Ascending aorta (tissue), 2 donors: ENCODE data around the gene DAO. TPM values are rescaled to one million over a fixed set of nuclear protein-coding genes. Genes with fewer than 3 reads are reported as not detected.

ENCODE experiments used
- DNase-seq, 2 donors: peaks; one replicate each; pipeline ENCODE4 v3.0.0-alpha.2; 2019; ENCODE audit warnings: low spot score in 2 of 2
- H3K27ac ChIP-seq, 2 donors: fragments of 200-600 bp; sonication (generic); one replicate each; pipeline ENCODE4 v1.5.1; 2016 to 2017; ENCODE audit warnings: mild to moderate bottlenecking in 1 of 2
- H3K27me3 ChIP-seq: fragments of 200-600 bp; sonication (generic); one replicate; pipeline ENCODE4 v1.5.1; 2017
- H3K36me3 ChIP-seq, 2 donors: fragments of 200-600 bp; sonication (generic); one replicate each; pipeline ENCODE4 v1.5.1; 2016
- H3K4me1 ChIP-seq, 2 donors: fragments of 200-600 bp; sonication (generic); one replicate each; pipeline ENCODE4 v1.5.1; 2016 to 2017; ENCODE audit warnings: mild to moderate bottlenecking in 1 of 2
- H3K4me3 ChIP-seq, 2 donors: fragments of 200-600 bp; sonication (generic); one replicate each; pipeline ENCODE4 v1.5.1; 2016 to 2017; ENCODE audit warnings: mild to moderate bottlenecking in 1 of 2
- H3K9me3 ChIP-seq, 2 donors: fragments of 200-600 bp; sonication (generic); one replicate each; pipeline ENCODE4 v1.5.1; 2016
- intact Hi-C: fragments of 100-400 bp; cut with DNase I; formaldehyde crosslinking; loops from one replicate; pipeline ENCODE4 v1.15.1; 2023
- total RNA-seq: library from RNA; depleted of rRNA; stranded (reverse); fragments of >200 nt; gene quantifications from one replicate; pipeline ENCODE4 v1.1.0, GENCODE V29; 2016
- TF ChIP-seq, protein P1 (sequence below), 3 experiments: fragments of 200-600 bp in 2 of 3; fragments of 450-650 bp in 1 of 3; sonication (generic) in 2 of 3; IDR thresholded peaks; one replicate each; pipeline ENCODE4 v1.5.1; 2016 to 2019; ENCODE audit warnings: antibody characterized with exemption in 3 of 3, mild to moderate bottlenecking in 1 of 3, moderate library complexity in 1 of 3

DAO gene
- total RNA-seq, 1 donor from 2014 or later, result not detected

DNA sequence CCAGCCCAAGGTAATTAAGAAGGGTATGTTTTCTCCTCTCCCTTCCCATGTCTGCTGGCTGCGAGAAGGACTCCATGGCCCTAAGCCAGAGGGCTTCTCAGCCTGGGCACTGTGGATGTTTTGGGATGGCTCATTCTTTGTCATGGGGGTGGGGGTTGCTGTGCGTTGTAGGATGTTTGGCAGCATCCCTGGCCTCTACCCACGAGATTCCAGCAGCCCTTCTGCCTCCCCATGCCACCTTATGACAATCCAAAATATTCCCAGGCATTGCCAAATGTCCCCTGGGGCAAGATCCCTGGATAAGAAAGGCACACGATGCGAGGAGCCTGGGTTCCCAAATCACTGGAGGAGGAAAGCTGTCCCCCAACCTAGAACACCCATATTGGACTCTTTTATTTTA lies 36.4 kb downstream of the DAO start:
- Histone ChIP-seq H3K27ac (no peak overlapping the region), H3K4me3 (no peak overlapping the region), H3K27me3 (no peaks in the 10 kb centered on the region), H3K9me3 (no peaks in the 10 kb centered on the region), H3K36me3 (no peaks in the 10 kb centered on the region), H3K4me1 (peaks cover 0 to 7% of the 10 kb centered on the region in 2 donors)
- intact Hi-C loops, result no loop called here
- no peak for DNase-seq
- TF ChIP-seq, protein P1, sequence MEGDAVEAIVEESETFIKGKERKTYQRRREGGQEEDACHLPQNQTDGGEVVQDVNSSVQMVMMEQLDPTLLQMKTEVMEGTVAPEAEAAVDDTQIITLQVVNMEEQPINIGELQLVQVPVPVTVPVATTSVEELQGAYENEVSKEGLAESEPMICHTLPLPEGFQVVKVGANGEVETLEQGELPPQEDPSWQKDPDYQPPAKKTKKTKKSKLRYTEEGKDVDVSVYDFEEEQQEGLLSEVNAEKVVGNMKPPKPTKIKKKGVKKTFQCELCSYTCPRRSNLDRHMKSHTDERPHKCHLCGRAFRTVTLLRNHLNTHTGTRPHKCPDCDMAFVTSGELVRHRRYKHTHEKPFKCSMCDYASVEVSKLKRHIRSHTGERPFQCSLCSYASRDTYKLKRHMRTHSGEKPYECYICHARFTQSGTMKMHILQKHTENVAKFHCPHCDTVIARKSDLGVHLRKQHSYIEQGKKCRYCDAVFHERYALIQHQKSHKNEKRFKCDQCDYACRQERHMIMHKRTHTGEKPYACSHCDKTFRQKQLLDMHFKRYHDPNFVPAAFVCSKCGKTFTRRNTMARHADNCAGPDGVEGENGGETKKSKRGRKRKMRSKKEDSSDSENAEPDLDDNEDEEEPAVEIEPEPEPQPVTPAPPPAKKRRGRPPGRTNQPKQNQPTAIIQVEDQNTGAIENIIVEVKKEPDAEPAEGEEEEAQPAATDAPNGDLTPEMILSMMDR (IDR thresholded peaks at IDR 0.05), result no peak

DNA sequence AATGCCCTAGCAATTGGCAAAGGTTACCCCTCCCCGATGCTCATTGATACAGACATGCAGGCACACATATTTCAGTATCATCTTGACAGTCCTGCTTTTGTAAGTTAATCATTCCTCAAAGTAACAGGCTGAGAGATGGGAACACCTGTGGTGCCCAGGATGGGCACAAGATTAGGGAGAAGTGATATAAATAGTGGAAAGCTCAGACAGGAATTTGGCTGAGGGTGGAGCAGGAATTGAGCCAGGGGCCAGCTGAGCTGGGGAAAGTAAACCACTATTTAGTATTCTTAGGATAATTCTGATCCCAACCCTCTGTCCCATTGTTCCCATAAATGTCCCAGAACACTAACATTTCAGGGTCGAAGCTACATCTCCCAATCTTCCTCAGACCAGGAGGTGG lies 38.3 kb downstream of the DAO start:
- Histone ChIP-seq H3K36me3 (no peaks in the 10 kb centered on the region), H3K9me3 (no peaks in the 10 kb centered on the region), H3K27ac (no peak overlapping the region), H3K4me3 (no peak overlapping the region), H3K4me1 (peaks cover 0 to 7% of the 10 kb centered on the region in 2 donors), H3K27me3 (no peaks in the 10 kb centered on the region)
- intact Hi-C loops, result no loop called here
- DNase-seq, result no peak
- TF ChIP-seq, protein P1 (IDR thresholded peaks at IDR 0.05), result no peak

DNA sequence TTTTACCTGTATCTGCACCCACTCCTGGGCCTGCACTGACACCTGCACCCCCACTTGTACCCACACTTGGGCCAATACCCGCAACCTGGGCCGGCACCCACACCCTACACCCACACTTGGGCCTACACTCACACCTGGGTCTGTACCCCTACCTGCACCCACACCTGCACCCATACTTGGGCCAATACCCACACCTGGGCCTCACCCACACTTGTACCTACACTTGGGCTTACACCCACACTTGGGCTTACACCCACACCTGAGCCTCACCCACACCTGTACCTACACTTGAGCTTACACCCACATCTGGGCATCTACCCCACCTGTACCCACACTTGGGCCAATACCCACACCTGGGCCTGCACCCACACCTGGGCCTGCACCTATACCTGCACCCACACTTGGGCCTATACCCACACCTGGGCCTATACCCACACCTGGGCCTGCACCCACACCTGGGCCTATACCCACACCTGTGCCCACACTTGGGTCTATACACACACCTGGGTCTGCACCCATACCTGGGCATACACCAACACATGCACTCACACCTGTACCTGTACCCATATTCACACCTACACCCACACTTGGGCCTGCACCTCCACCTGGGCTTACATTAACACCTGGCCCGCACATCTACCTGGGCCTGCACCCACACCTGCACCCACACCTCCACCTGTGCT lies 39.2 kb downstream of the DAO start:
- Histone ChIP-seq H3K36me3 (no peaks in the 10 kb centered on the region), H3K4me1 (peaks cover 0 to 3% of the 10 kb centered on the region in 2 donors), H3K4me3 (no peak overlapping the region), H3K27ac (no peak overlapping the region), H3K27me3 (no peaks in the 10 kb centered on the region), H3K9me3 (no peaks in the 10 kb centered on the region)
- TF ChIP-seq, protein P1 (IDR thresholded peaks at IDR 0.05), result no peak
- intact Hi-C loops, result no loop called here
- DNase-seq, result no peak

DNA sequence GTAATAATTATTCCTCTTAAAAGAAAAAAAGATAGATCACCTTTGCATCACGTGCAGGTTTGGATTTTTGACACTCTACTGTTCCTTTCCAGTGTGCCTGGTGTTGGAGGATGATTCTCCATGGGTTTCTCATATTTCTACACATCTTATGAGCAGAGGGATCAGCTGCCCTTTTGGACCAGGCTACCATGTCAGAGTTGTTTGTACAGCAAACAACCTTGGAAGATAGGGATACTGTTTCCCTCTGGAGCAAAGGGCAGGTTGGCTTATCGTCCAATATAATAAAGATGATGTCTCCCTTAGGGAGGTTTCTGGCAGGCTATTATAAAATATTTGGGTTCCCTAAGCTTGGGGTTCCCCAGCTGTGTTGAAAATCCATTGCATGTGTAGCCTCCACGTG lies 42.1 kb downstream of the DAO start:
- intact Hi-C loops, result no loop called here
- Histone ChIP-seq H3K9me3 (no peaks in the 10 kb centered on the region), H3K27me3 (no peaks in the 10 kb centered on the region), H3K27ac (no peak overlapping the region), H3K4me3 (no peak overlapping the region), H3K36me3 (no peaks in the 10 kb centered on the region), H3K4me1 (no peaks in the 10 kb centered on the region)
- DNase-seq, result no peak
- TF ChIP-seq, protein P1 (IDR thresholded peaks at IDR 0.05), result no peak

DNA sequence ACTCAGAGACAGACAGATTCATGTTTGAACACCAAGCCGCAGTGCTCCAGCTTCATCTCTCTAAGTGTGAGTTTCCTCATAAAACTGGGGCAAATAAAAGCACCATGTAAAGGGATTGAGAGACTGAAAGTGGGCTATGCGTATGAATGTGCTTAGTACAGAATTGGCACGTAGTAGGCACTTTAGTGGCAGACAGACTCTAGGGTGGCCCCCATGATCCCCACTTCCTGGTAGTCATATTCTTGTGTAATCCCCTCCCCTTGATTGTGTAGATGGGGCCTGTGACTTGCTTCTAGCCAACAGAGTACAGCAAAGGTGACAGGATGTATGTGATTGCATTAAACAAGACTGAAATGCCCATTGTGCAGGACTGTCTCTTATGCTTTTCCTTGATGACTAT lies 43.0 kb downstream of the DAO start:
- H3K4me1 ChIP-seq, result no peaks in the 10 kb centered on the region
- TF ChIP-seq, protein P1 (IDR thresholded peaks at IDR 0.05), result no peak
- no peak overlapping the region for H3K27ac ChIP-seq
- no peaks in the 10 kb centered on the region for H3K27me3 ChIP-seq
- H3K9me3 ChIP-seq, result no peaks in the 10 kb centered on the region
- no peaks in the 10 kb centered on the region for H3K36me3 ChIP-seq
- no peak for DNase-seq
- no peak overlapping the region for H3K4me3 ChIP-seq
- intact Hi-C loops, result no loop called here

DNA sequence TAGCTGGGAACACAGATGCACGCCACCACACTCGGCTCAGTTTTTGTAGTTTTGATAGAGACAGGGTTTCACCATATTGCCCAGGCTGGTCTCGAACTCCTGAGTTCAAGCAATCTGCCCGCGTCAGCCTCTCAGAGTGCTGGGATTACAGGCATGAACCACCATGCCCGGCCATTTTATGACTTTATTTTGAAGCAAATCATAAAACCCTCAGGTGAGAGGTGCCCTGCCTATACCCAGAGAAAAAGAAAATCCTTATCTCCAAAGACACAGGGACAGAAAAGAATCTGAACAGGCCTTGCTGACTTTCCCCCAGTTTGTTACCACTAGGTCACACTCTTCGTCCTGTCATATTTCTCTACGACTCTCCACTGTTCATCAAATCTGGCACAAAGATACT lies 48.8 kb downstream of the DAO start:
- Histone ChIP-seq H3K9me3 (no peaks in the 10 kb centered on the region), H3K27me3 (no peaks in the 10 kb centered on the region), H3K27ac (no peak overlapping the region), H3K36me3 (no peaks in the 10 kb centered on the region), H3K4me3 (no peak overlapping the region), H3K4me1 (no peaks in the 10 kb centered on the region)
- intact Hi-C loops, result no loop called here
- TF ChIP-seq, protein P1 (IDR thresholded peaks at IDR 0.05), result no peak
- DNase-seq, result no peak
